Bronchial epithelial cell (primary cell): ENCODE data around the gene SLC24A1. TPM values are rescaled to one million over a fixed set of nuclear protein-coding genes. Genes with fewer than 3 reads are reported as not detected.

Experiments used
- DNase-seq: peaks from one replicate; pipeline ENCODE4 v3.0.0-alpha.2; 2010; ENCODE audit warnings: low read depth
- FAIRE-seq: peaks from 2 replicates; lab custom pipeline; 2011; peaks lifted over from hg19 to GRCh38; lab: Jason Lieb, UNC
- H3K27me3 ChIP-seq: 2 replicates; pipeline ENCODE4 v1.5.1; 2011; ENCODE audit warnings: low read length; ENCODE audit not compliant: control insufficient read depth, insufficient read depth
- H3K36me3 ChIP-seq: 2 replicates; pipeline ENCODE4 v1.5.1; 2011; ENCODE audit warnings: low read length; ENCODE audit not compliant: control insufficient read depth, insufficient read depth
- H3K4me3 ChIP-seq: 2 replicates; pipeline ENCODE4 v1.5.1; 2011; ENCODE audit warnings: mild to moderate bottlenecking, low read depth, low read length, control low read depth
- CTCF ChIP-seq: IDR thresholded peaks from 2 replicates; pipeline ENCODE4 v1.5.1; 2011; ENCODE audit warnings: mild to moderate bottlenecking, moderate library complexity, low read length, control low read depth, inconsistent platforms; ENCODE audit not compliant: insufficient read depth, severe bottlenecking
- total RNA-seq: library from RNA; depleted of rRNA; stranded (reverse); fragments of >200 nt; gene quantifications from 2 replicates; pipeline ENCODE4 v1.2.1, GENCODE V29; 2014

Gene SLC24A1
- total RNA-seq, 1 donor from 2014 or later = 1.6 TPM

GRCh38 chr15:65655026-65655425 is 33.3 kb downstream of the SLC24A1 start:
- H3K36me3 ChIP-seq = no peaks in the 10 kb centered on the region
- DNase-seq = peak; percentile 80

DNA sequence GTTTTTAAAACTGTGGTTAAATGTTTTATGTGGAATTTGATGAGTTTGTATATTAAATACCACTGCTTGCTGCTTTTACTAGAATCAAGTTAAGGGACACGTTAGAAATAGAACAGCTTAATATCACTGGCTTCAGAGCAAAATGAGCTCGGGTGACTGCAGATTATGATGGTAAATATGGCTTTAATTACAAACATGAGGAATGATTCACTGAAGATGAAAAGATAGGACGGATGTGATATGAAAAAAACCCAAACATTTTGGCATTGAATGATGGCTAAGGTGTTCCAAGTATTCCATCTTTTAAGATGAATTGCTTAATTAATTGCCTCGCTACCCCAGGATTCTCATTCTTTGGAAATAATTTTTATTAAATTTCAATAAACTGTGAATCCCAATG is 33.7 kb downstream of the SLC24A1 start:
- DNase-seq (no peak), FAIRE-seq (no peak)
- TF ChIP-seq CTCF = no peak
- Histone ChIP-seq H3K27me3 (no peaks in the 10 kb centered on the region), H3K36me3 (no peaks in the 10 kb centered on the region), H3K4me3 (no peak overlapping the region)

More at GRCh38 chr15:65655026-65655425, 33.3 kb downstream of the SLC24A1 start:
- TF ChIP-seq CTCF = no peak
- H3K4me3 ChIP-seq = no peak overlapping the region
- FAIRE-seq = no peak
- no peaks in the 10 kb centered on the region for H3K27me3 ChIP-seq

GRCh38 chr15:65659502-65660052 is 37.8 kb downstream of the SLC24A1 start:
- FAIRE-seq = no peak
- Histone ChIP-seq H3K36me3 (no peaks in the 10 kb centered on the region), H3K27me3 (no peaks in the 10 kb centered on the region), H3K4me3 (no peak overlapping the region)
- no peak for DNase-seq
- no peak for TF ChIP-seq CTCF

DNA sequence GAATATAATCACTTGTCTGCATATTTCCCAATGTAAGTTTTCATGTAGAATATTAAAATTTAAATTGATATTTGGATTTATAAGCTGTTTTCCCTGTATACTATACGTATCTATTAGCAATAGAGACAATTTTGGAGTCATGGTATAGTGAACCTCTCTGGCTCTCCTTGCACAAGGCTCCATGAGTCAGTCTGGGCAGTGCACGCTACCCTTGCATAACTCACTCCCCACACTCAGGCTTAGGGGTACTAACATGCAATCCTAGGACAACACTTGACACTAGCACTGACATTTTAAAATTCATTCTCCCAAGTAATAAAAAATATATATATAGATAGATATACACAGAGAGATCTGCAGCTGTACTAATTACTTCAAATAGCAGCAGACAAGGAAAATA is 39.2 kb downstream of the SLC24A1 start:
- Histone ChIP-seq H3K4me3 (no peak overlapping the region), H3K36me3 (peaks cover 1% of the 10 kb centered on the region), H3K27me3 (no peaks in the 10 kb centered on the region)
- FAIRE-seq (no peak), DNase-seq (peak; percentile 52)
- TF ChIP-seq CTCF = no peak

GRCh38 chr15:65663521-65663920 is 41.8 kb downstream of the SLC24A1 start:
- Histone ChIP-seq H3K36me3 (peaks cover 1% of the 10 kb centered on the region), H3K4me3 (no peak overlapping the region), H3K27me3 (no peaks in the 10 kb centered on the region)
- FAIRE-seq (no peak), DNase-seq (no peak)
- no peak for TF ChIP-seq CTCF

- Histone ChIP-seq H3K4me3 (no peak overlapping the region), H3K27me3 (no peaks in the 10 kb centered on the region), H3K36me3 (peaks cover 1% of the 10 kb centered on the region)
- TF ChIP-seq CTCF = no peak
- FAIRE-seq (no peak), DNase-seq (peak; percentile 60)
These were observed 44.5 kb downstream of the SLC24A1 start for GRCh38 chr15:65666257-65666656.
